Central memory CD8-positive, alpha-beta T cell (primary cell): Measurements from ENCODE around the gene MYL11.

Experiments used
- ATAC-seq: fragments of 150-1000 bp; cut with Tn5 transposase; replicated peaks from 2 replicates; pipeline ENCODE4 v1.10.0; 2022; ENCODE audit warnings: mild to moderate bottlenecking, moderate FRiP score, moderate number of reproducible peaks; ENCODE audit not compliant: poor library complexity, severe bottlenecking; ENCODE audit errors: extremely low read depth
- DNase-seq, 2 donors: peaks; one replicate each; pipeline ENCODE4 v3.0.0; 2021; ENCODE audit warnings: low spot score in 2 of 2
- H3K27ac Mint-ChIP-seq: one replicate; pipeline ENCODE4 v1.8.0; 2022; ENCODE audit warnings: low read depth, mild to moderate bottlenecking, moderate library complexity, mixed read lengths
- H3K27me3 Mint-ChIP-seq: one replicate; pipeline ENCODE4 v1.8.0; 2022; ENCODE audit warnings: mixed read lengths
- H3K36me3 Mint-ChIP-seq: one replicate; pipeline ENCODE4 v1.8.0; 2022; ENCODE audit warnings: mild to moderate bottlenecking, moderate library complexity, mixed read lengths; ENCODE audit not compliant: insufficient read depth
- H3K4me1 Mint-ChIP-seq: one replicate; pipeline ENCODE4 v1.8.0; 2022; ENCODE audit warnings: mixed read lengths
- H3K4me3 Mint-ChIP-seq: one replicate; pipeline ENCODE4 v1.8.0; 2022; ENCODE audit warnings: mild to moderate bottlenecking, moderate library complexity, mixed read lengths
- H3K9me3 Mint-ChIP-seq: one replicate; pipeline ENCODE4 v1.8.0; 2022; ENCODE audit warnings: mixed read lengths

MYL11 gene

GRCh38 chr16:30378236-30379157 lies 3.9 kb downstream of the MYL11 start:
- DNase-seq (peak; percentile 95 to 99), ATAC-seq (peak; percentile 80)
- Mint-ChIP-seq H3K27ac (peak overlapping the region; percentile 99), H3K9me3 (no peaks in the 10 kb centered on the region), H3K27me3 (no peaks in the 10 kb centered on the region), H3K36me3 (peaks cover 32% of the 10 kb centered on the region), H3K4me3 (peak overlapping the region; percentile 98), H3K4me1 (peaks cover 63% of the 10 kb centered on the region)

- ATAC-seq: no peak
These were observed 4.7 kb downstream of the MYL11 start for GRCh38 chr16:30379158-30379783.

GRCh38 chr16:30380072-30380802 lies 5.6 kb downstream of the MYL11 start:
- no peaks in the 10 kb centered on the region for H3K27me3 Mint-ChIP-seq
- H3K36me3 Mint-ChIP-seq: peaks cover 32% of the 10 kb centered on the region
- ATAC-seq (no peak), DNase-seq (no peak)
- no peaks in the 10 kb centered on the region for H3K9me3 Mint-ChIP-seq
- peak overlapping the region; percentile 99 for H3K27ac Mint-ChIP-seq
- peaks cover 67% of the 10 kb centered on the region for H3K4me1 Mint-ChIP-seq
- H3K4me3 Mint-ChIP-seq: peak overlapping the region; percentile 98

More at GRCh38 chr16:30379158-30379783, 4.7 kb downstream of the MYL11 start:
- no peak for DNase-seq
- no peaks in the 10 kb centered on the region for H3K27me3 Mint-ChIP-seq
- peak overlapping the region; percentile 98 for H3K4me3 Mint-ChIP-seq
- peaks cover 67% of the 10 kb centered on the region for H3K4me1 Mint-ChIP-seq
- no peaks in the 10 kb centered on the region for H3K9me3 Mint-ChIP-seq
- H3K36me3 Mint-ChIP-seq: peaks cover 32% of the 10 kb centered on the region
- peak overlapping the region; percentile 99 for H3K27ac Mint-ChIP-seq

GRCh38 chr16:30380803-30381208 lies 6.2 kb downstream of the MYL11 start:
- no peak for DNase-seq
- peak overlapping the region; percentile 98 for H3K4me3 Mint-ChIP-seq
- ATAC-seq: no peak
- peaks cover 32% of the 10 kb centered on the region for H3K36me3 Mint-ChIP-seq
- H3K27me3 Mint-ChIP-seq: no peaks in the 10 kb centered on the region
- H3K4me1 Mint-ChIP-seq: peaks cover 67% of the 10 kb centered on the region
- H3K27ac Mint-ChIP-seq: peak overlapping the region; percentile 83
- no peaks in the 10 kb centered on the region for H3K9me3 Mint-ChIP-seq

- Mint-ChIP-seq H3K36me3 (peaks cover 32% of the 10 kb centered on the region), H3K27me3 (no peaks in the 10 kb centered on the region), H3K4me3 (peak overlapping the region; percentile 98), H3K4me1 (peaks cover 67% of the 10 kb centered on the region), H3K27ac (peak overlapping the region; percentile 83), H3K9me3 (no peaks in the 10 kb centered on the region)
- ATAC-seq: no peak
- no peak for DNase-seq
These were observed 6.9 kb downstream of the MYL11 start for GRCh38 chr16:30381291-30382041.

GRCh38 chr16:30382111-30382881 lies 7.7 kb downstream of the MYL11 start, which contains the start of gene SEPTIN1:
Gene SEPTIN1, minus strand, starts transcription at chr16:30382561. Its CDS starts 19 bp downstream, at chr16:30382542.
- Mint-ChIP-seq H3K27me3 (no peaks in the 10 kb centered on the region), H3K36me3 (peaks cover 32% of the 10 kb centered on the region), H3K9me3 (no peaks in the 10 kb centered on the region), H3K4me3 (peak within 1 kb of the TSS; percentile 98), H3K27ac (peak within 1 kb of the TSS; percentile 83), H3K4me1 (peaks cover 64% of the 10 kb centered on the region)
- DNase-seq (peak; percentile 61 to 73), ATAC-seq (peak; percentile 48)

GRCh38 chr16:30383521-30383920 lies 8.9 kb downstream of the MYL11 start:
- Mint-ChIP-seq H3K27ac (peak overlapping the region; percentile 83), H3K27me3 (no peaks in the 10 kb centered on the region), H3K9me3 (no peaks in the 10 kb centered on the region), H3K4me1 (peaks cover 51% of the 10 kb centered on the region), H3K36me3 (peaks cover 24% of the 10 kb centered on the region), H3K4me3 (peak overlapping the region; percentile 98)
- DNase-seq: no peak
- no peak for ATAC-seq

- peaks cover 34% of the 10 kb centered on the region for H3K4me1 Mint-ChIP-seq
- DNase-seq (no peak), ATAC-seq (no peak)
- peak overlapping the region; percentile 86 for H3K27ac Mint-ChIP-seq
- peak overlapping the region; percentile 81 for H3K4me3 Mint-ChIP-seq
- no peaks in the 10 kb centered on the region for H3K27me3 Mint-ChIP-seq
- peaks cover 8% of the 10 kb centered on the region for H3K36me3 Mint-ChIP-seq
- no peaks in the 10 kb centered on the region for H3K9me3 Mint-ChIP-seq
These were observed 20.1 kb downstream of the MYL11 start for GRCh38 chr16:30394592-30395154.

GRCh38 chr16:30395155-30395991 lies 20.8 kb downstream of the MYL11 start, which contains the start of gene ZNF48:
Gene ZNF48, plus strand, starts transcription at chr16:30395420. Its CDS starts 375 bp downstream, at chr16:30395795.
- DNase-seq (peak in 1 of 2 donors; percentile 27), ATAC-seq (peak; percentile 66)
- Mint-ChIP-seq H3K36me3 (peaks cover 8% of the 10 kb centered on the region), H3K9me3 (no peaks in the 10 kb centered on the region), H3K4me3 (peak within 1 kb of the TSS; percentile 81), H3K27me3 (no peaks in the 10 kb centered on the region), H3K27ac (peak within 1 kb of the TSS; percentile 86), H3K4me1 (peaks cover 40% of the 10 kb centered on the region)

GRCh38 chr16:30395992-30396585 lies 21.5 kb downstream of the MYL11 start:
- Mint-ChIP-seq H3K4me1 (peaks cover 42% of the 10 kb centered on the region), H3K9me3 (no peaks in the 10 kb centered on the region), H3K36me3 (peaks cover 10% of the 10 kb centered on the region), H3K27me3 (no peaks in the 10 kb centered on the region), H3K27ac (peak overlapping the region; percentile 25), H3K4me3 (peak overlapping the region; percentile 81)
- DNase-seq (no peak), ATAC-seq (no peak)
